NCI-H446 treated with DMSO at 0.1 percent for 48 hours (cell line): Measurements from ENCODE around the gene POLR1D.

Source experiments
- DNase-seq: peaks from one replicate; lab custom pipeline; 2025; lab: John Stamatoyannopoulos, UW

POLR1D gene

DNA sequence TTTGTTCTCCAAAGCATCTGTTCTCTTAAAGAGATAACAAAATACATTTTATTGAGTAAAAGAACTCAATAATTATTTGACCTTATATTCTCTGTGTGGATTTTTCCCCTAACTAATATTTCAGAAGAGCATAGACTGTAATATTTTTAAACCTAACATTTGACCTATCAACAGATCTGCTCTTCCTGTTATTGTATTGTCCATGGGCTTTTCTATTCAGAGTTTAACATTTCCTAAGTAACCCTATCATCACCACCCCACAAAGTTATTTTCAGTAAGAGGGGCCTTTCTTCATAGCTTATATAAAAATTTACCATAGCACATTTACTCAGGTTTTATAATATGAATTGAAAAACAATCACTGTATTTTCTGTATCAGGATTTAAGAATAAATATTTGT, 17.5 kb downstream of the POLR1D start:
- DNase-seq, result no peak

DNA sequence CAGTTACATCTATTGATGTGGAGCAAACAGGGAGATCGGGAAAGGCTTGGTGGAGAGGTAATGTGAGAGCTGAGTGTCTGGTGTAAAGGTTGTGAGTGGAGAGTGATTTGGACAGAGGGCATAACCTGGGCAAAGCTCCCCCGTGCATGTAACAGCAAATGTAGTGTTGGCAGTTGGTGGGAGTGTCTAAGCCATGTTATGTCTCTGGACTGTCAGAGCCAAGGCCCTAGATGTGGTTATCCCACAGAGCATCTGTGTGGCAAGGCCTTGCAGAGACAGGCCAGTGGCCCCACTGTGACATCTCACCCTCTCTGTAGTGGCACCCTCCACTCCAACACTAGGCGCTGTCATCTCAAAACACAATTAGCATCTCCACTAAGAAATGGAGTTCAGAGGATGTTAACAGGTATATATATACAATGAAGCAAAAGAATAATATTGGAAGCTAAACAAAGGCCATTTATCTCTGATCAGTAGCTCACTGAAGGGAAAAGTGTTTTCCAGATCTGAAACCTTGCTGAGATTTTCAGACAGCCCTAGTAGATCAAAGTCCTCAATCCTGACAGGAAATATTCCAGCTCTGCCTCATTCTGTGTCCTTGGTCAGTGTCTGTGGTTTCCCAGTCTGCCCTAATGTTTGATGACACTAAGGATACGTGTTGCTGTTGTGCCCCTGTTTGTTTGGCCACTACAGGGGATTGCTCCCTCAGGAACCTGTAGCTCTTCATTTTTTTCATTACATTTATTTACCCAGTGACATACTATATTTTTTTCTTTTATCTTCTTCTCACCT, 20.2 kb downstream of the POLR1D start:
- no peak for DNase-seq

DNA sequence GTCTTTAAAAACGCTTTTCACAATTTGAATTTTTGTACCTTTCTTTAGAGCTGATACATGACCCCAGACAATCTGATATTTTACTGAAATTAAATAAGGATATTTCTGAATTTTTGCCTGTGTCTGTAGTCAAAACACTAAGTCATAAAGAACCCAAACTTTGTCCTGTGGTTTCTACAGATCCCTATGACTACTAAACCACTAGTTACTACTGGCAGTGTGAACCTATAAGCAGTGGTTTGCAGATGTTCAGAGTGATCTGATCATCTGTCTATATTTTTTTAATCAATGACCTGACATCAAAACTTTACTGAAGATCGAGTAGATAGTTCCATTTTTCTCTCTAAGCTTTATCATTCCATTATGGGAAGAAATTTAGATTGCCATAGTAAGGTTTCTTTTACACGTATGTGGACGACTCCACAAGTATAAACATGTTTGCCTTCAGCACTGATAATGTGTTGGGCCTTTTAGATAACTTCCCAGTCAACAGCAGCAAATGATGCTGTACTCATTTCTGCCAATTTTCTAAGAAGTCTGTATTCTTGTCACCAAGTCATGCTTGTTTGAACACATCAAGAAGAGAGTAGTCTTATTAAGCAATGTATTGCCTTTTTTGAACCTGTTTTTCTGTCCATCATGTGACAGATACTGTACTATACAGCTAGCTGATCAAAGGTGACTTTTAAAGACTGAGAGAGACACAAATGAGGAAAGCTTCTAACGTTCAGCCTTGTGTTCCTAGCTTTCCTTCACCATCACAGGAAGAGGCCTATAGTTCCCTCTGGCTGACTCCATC, 21.8 kb downstream of the POLR1D start:
- no peak for DNase-seq

DNA sequence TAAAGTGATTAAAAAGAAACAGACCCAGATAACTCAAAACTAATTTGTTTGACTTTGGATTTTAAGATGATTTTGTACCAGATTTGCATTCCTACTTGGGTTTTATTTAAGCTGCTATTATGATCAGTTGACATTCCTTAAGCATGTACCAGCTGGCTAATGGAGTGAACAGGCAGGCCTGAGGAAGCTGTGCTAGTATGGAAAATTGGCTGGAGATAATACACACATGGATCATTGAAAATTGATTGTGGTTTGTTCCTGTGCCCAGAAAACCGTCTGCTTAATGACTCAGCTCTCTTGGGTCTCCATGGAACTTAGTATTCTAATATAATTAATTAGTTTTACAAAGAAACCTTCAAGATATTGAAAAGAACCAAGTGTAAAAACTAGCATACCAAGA, 22.6 kb downstream of the POLR1D start:
- DNase-seq, result peak; percentile 82

DNA sequence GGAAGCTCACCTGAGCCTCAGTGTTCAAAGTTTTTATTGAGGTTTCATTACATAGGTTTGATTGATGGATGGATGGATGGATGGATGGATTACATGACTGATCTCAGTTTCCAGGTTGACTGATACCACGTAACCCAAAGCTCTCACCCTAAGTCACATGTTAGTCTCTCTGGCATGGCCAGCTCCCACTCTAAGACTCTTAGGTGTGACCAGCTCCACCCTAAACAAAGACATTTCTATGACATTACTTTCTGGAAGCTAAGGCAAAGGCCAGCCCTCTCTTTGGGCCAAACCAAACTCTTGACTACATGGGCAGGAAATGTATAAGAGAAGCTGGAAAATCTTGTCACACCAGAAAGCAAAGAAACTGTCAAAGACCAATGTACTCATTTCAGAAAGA, 28.6 kb downstream of the POLR1D start:
- DNase-seq, result no peak

DNA sequence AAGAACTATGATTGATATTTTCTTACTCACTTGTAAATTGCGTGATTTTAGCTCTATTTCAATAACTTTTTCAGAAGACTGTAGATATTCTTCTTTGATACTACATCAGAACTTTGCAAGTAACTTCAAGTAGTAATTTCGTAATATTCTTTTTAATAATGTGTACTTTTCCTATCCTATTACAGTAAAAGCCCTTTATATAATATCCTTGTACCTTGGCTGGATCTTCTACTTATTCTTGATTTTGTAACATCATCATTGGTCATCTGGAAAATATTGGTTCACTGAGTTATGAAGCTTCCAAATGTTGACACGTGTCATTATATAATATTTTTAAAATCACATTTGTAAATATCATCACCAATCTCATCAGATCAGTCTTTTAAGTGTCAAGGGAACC, 32.4 kb downstream of the POLR1D start:
- DNase-seq, result no peak

DNA sequence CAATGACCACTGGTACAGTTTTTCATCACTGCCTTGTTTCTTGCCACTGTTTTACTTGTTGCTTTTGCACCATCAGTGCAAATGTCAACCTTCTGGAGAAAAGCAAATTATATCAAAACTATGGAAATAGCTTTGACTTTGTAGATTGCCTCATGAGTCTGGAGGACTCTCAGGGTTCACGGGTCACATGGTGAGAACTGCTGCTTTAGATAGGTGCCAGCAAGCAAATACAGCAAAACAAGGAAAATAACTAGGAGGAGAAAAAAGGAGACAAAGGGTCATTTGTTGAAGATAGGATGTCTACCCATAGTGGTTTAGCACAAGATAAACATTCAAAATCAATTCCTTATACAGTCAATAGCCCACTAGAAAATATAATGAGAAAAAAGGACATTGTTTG, 33.1 kb downstream of the POLR1D start:
- DNase-seq, result no peak

DNA sequence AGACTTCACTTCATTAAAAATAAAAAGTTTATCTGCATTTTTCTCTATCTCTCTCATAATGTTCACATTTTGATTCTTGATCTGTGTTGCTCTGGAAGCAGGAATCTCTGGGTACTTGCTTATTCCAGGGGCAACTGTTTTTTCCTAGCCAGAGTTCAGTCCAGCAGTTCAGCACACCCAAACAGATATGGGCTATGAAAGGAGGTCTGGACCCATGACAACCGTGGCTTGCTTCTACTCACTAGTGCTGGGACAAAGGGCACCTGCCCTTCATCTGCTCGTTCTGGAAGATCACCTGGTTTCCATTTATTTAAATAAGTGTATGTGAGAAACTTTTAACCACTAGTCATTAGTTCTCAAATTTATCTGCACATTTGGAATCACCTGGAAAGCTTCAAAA, 36.0 kb downstream of the POLR1D start:
- no peak for DNase-seq

DNA sequence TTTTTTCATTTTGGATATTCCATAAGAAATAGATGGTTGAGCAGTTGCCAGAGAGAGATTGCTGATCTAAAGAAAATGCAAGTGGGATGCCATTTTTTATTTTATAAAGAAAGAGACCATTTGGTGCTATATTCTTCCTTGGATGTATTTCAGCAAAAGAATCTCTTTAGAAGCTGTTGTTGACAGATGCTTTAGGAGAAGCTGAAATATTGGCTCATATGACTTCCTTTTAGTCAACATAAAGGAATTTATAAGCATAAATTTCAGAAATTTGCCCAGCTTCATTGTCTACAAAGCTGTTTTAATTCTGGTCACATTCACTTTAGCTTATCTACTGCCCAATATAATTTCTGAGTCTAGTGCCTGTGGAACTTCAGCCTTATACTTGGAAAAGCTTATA, 36.9 kb downstream of the POLR1D start:
- DNase-seq, result peak; percentile 19

DNA sequence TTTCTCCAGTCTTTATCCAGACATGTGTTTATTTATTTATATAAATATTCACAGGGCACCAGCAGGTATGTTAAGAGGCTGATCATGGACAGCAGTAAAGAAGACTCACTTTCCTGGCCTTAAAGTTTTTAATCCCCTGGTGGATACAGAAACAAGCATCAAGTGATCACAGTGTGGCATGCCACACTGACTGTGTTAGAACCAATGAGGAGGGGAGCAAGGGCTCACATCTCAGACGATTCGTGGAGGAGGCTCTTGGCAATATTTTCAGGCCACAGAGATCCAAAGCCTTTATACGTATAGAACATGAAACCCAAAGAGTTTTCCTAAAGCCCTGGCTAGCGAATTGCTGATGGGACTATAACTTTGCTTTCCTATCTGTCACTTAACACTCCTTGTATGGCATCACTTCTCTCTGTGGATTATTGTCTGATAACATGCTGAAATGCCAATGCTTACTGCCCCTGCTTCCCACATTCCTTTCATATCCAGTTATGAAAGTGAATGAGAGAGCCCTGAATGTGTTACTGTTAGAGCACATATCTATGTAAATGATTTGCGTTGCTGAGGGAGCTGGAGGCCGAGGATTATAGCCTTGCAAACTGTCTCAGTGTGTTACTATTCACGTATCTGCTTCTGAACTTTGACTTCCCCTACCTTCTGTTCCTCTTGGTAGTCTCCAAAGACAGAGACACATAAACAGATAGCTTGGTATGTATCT, 37.6 kb downstream of the POLR1D start:
- no peak for DNase-seq

DNA sequence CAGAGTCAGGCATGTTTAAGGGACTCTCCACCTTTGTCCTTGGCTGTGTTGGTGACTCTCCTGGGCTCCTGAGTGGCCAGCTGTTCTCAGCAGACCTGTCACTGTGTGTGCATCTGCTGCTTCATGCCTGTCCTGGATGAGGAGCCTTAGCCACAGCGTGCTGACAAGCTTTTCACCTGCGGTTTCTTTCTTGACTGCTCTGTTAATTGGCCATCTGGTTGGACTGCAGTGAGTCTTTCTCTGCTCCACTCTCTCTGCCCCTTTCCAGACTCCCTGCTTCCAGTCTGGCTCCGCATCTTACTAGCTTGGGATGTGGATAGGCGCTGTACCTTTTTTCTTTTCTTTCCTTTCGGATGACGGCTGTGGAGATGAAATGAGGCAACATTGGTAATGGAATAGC, 38.8 kb downstream of the POLR1D start:
- no peak for DNase-seq

DNA sequence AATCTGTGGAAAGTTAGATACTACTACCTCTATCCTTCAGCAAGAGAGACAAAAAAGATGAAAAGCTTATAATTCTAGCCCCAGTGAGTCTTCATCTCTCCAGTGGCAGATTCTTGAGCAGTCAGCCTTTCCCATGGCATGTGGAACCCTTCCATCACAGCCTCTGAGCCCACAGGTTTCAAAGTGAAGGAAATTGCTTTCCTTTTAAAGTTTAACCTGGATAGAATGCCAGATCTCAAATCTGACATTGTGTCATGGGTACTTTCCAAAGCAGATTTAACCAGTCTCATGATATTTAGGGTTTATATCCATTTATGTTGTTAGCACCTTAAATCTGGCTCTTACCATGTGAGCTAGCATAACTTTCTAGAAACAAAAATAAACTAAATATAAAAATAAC, 39.3 kb downstream of the POLR1D start:
- no peak for DNase-seq

DNA sequence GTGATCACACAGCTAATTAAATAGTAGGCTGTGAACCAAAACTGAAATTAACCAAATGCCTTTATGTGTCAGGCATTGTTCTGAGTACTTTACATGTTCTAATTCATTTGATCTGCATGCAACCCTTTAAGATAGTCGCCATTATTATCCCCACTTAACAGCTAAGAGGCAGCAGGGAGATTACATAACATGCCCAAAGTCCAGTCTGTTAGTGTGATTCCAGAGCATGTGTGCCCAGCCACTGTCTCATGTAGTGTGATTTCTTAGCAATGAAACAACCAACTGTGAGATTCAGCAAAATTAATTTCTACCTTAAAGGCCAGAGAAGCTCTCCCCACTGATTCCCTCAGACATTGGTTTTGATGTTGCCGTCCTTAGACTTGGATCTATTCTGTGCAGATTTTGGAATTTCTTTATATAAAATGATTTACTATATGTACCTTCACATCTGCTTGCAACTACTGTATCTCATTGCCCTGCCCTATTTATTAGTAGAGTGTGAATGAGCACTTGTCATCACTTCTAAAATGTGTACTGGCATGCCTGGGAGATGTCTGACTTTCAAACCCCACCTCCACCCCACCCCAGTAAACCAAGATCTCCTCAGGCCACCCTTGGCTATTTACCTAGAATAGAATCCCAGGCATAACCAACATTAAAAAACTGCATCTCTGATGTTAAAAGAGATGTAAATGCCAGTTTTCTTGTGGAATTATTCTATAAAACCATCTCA, 41.2 kb downstream of the POLR1D start:
- no peak for DNase-seq

DNA sequence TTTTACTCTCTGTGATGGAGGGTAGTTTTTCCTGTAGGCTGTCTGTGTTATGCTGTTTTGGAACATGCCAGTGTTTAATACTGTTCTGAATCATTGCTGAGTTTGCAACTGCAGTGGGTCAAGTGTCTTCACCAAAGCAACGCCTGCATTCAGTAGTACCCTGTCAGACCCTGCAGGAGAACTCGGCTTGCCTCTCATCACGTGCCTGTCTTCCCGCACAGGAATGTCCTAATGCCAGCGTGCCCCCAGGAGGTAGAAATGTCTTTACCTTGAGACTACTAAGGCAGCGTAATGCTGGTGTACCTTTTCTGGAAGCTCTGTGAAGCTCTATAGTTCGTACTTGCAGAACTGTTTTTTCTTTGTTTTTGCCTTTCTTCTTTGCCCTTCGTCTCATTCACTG, 42.3 kb downstream of the POLR1D start:
- DNase-seq, result no peak

DNA sequence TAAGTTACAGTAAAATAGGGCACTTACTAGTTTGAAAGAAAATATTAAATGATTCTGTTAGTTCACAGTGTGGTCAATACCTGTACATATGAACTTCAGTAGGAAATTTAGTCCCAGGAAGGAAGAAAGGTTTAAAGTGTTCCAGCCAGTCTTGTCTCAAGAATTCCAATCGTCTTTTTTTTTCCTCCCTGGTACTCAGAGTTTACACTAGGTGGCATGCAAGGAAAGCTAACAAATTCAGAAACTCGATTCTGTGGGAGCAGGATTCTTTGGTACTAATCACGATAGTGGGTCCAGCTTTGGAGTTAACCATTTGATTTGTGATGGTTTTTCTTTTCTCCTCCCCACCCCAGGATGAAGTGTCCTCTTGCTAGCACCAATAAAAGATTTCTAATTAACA, 43.6 kb downstream of the POLR1D start:
- DNase-seq, result no peak

DNA sequence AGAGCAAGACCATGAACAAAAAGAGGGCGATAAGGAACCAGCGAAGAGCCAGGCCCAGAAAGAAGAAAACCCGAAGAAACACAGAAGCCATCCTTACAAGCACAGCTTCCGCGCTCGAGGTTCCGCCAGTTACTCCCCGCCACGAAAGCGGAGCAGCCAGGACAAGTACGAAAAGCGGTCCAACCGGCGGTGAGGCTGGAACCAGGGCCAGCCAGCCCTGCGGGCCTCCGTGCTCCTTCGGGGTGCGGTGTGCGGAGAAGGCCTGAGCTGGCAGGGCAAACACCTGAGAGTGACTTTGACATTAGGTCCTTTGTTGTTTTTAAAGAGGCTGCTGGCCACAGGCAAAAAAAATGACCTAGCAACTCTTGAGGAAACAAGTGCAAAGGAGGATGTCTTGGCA, 44.1 kb downstream of the POLR1D start:
- DNase-seq, result no peak

DNA sequence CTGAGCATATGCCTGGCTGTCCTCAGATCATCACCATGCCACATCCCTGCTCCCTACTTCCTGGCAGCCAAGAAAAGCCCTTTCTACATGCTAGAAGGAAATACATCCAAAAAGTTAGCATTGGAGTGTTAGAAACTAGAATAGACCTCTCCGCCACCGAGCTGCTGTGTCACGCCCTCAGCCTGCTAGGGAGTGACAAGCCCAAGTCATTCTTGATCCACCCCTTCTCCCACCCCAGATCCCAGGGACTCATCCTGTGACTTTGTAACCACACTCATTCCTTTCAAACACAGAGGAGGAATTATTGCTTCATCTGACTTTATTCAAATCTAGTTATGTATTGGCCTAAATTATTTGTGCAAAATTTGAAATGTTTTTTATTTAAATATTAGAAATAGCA, 45.3 kb downstream of the POLR1D start:
- no peak for DNase-seq

DNA sequence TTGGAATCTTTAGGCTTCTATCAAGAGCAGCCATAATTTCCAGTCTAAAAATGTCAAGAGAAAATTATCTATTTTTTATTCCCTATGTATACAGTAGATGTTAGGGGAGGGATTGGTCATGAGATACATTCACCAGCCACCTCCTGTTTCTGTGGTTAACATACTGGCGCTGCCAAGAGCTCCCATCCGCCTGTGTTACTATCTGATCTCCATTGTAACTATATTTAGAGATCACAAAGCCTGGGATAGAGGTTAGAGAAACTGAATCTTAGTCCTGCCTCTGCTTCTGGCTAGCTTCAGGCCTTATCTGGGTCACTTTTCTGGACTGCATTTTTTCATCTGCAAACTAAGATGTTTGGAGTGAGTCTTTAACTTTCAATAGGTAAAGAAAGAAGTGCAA, 46.3 kb downstream of the POLR1D start:
- no peak for DNase-seq

DNA sequence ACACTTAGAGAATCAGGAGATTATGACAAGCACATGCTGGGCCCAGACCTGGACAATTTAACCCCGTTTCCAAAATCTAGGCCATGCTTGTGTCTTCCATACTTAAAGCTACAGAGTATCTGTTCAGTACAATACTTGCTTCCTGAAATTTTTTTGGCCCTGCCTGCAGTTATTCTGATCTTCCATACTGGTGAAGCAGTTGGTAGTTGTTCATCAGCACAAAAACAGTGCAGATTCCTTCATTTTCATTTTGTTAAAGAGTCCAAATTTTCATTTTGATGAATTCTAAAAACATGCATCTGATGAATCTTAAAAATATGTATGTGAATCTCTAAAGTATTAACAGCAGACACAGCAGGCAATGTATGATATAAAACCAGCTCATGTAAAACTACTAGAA, 49.2 kb downstream of the POLR1D start:
- no peak for DNase-seq

DNA sequence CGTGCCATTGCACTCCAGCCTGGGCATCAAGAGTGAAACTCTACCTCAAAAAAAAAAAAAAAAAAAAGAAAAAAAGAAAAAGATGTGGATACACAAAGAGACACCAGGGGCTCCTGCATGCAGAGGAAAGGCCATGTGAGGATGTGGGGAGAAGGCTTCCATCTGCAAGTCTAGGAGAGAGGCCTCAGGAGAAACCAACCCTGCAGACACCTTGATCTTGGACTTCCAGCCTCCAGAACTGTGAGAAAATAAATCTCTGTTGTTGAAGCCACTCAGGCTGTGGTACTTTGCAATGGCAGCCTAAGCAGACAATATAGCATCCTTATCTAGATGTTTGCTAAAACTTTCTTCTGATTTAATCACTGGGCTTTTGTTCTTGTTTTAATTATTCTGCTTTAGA, 50.3 kb downstream of the POLR1D start:
- DNase-seq, result no peak
